ENCODE results near the gene TUBGCP4. TPM values are rescaled to one million over a fixed set of nuclear protein-coding genes. Genes with fewer than 3 reads are reported as not detected.

Gene TUBGCP4
- polyA plus RNA-seq, 2 of the 4 experiments (the other 2 are of a cell fraction): 6.7 to 10.4 TPM

GRCh38 chr15:43330780-43331087 lies 40.2 kb upstream of the TUBGCP4 start:
- Histone ChIP-seq H3K4me3 (peak overlapping the region; percentile 77), H3K4me1 (peaks cover 15% of the 10 kb centered on the region; the same call in 1 of the 3 replicates), H3K9me3 (no peaks in the 10 kb centered on the region), H3K4me2 (peak overlapping the region; percentile 95), H3K27ac (peak overlapping the region; percentile 90 to 91)
- ATAC-seq: peak; percentile 47 to 62; a peak in 5 of 6 replicates
- ChIA-PET POLR2A (no interaction called here), CTCF (no interaction called here)
- TF ChIP-seq KDM1A (IDR thresholded peaks at IDR 0.05; ENCODE audit: low read depth) (no peak), MYC (IDR thresholded peaks at IDR 0.05; ENCODE audit: borderline replicate concordance, low read length) (0 out of 2 replicates have a peak, but pooled peaks have one; percentile 5)
- 5% methylated on average over 7 of the region's 7 CpGs for WGBS (ENCODE audit: missing lambda C conversion rate)
- no peak for FAIRE-seq
- DNase-seq (ENCODE audit: low read depth in 1 of 2, low spot score in 1 of 2): no peak

GRCh38 chr15:43346305-43346704 lies 24.6 kb upstream of the TUBGCP4 start:
- H3K4me3 ChIP-seq: no peak overlapping the region
- H3K4me2 ChIP-seq: no peak overlapping the region
- no peaks in the 10 kb centered on the region for H3K4me1 ChIP-seq
- 74% methylated on average over 2 of the region's 2 CpGs for WGBS (ENCODE audit: missing lambda C conversion rate)
- TF ChIP-seq RAD21 (conservative IDR thresholded peaks at IDR 0.05 in 1 of 2, IDR thresholded peaks at IDR 0.05 in 1 of 2) (0 out of 5 replicates have a peak, but pooled peaks of 1 of the 2 experiments have one; percentile 3), MYC (IDR thresholded peaks at IDR 0.05; ENCODE audit: borderline replicate concordance, low read length) (no peak)
- FAIRE-seq (no peak), DNase-seq (ENCODE audit: low read depth in 1 of 2, low spot score in 1 of 2) (no peak), ATAC-seq (no peak)
- no peak overlapping the region for H3K27ac ChIP-seq
- no peaks in the 10 kb centered on the region for H3K9me3 ChIP-seq
- POLR2A ChIA-PET: no interaction called here
- CTCF ChIA-PET: interaction anchor here (1.6 kb wide), 1 partner anchor 12 kb away, joined by 3 read pairs; no protein-coding TSS in a partner anchor

DNA sequence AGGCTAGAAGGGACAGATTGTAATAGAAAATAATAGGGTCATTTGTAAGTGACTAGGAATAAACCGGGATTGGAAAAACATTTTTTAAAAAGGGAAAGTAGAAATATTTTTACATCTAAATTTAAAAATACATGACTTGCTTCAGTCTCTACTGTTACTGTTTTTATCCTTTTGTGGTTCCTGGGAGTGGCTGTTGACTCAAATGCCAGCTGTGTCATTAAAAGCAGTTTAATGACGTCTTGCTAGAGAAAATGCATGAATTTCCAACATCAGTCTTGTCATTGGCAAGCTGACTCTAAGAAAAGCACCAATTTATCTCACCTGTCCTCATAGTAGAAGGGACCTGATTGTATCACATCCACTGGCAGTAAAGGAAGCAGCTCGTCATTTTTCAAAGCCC lies 23.8 kb upstream of the TUBGCP4 start:
- H3K4me1 ChIP-seq: no peaks in the 10 kb centered on the region
- no peaks in the 10 kb centered on the region for H3K9me3 ChIP-seq
- no peak overlapping the region for H3K4me2 ChIP-seq
- FAIRE-seq (no peak), ATAC-seq (no peak), DNase-seq (ENCODE audit: low read depth in 1 of 2, low spot score in 1 of 2) (no peak)
- no peak overlapping the region for H3K27ac ChIP-seq
- 85% methylated on average over 3 of the region's 3 CpGs for WGBS (ENCODE audit: missing lambda C conversion rate)
- POLR2A ChIA-PET: no interaction called here
- TF ChIP-seq RARB (CRISPR knock-in tag; IDR thresholded peaks at IDR 0.05): no peak
- no peak for TF ChIP-seq ESRRA (IDR thresholded peaks at IDR 0.05; ENCODE audit: borderline replicate concordance, low read length)
- TF ChIP-seq, protein P1, sequence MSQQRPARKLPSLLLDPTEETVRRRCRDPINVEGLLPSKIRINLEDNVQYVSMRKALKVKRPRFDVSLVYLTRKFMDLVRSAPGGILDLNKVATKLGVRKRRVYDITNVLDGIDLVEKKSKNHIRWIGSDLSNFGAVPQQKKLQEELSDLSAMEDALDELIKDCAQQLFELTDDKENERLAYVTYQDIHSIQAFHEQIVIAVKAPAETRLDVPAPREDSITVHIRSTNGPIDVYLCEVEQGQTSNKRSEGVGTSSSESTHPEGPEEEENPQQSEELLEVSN (IDR thresholded peaks at IDR 0.05; ENCODE audit: borderline replicate concordance, low read depth): no peak
- no peak for TF ChIP-seq POLR2A (IDR thresholded peaks at IDR 0.05; ENCODE audit: low read length)
- TF ChIP-seq NFE2L2 (conservative IDR thresholded peaks at IDR 0.05; ENCODE audit: low read length): no peak
- TF ChIP-seq MAFK (IDR thresholded peaks at IDR 0.05; ENCODE audit: partially characterized antibody): no peak
- no peak for TF ChIP-seq KDM1A (IDR thresholded peaks at IDR 0.05; ENCODE audit: low read depth)
- no peak for TF ChIP-seq MYC (IDR thresholded peaks at IDR 0.05; ENCODE audit: borderline replicate concordance, low read length)
- TF ChIP-seq HEYL (CRISPR knock-in tag; IDR thresholded peaks at IDR 0.05): no peak
- no peak for TF ChIP-seq CBX2 (IDR thresholded peaks at IDR 0.05; ENCODE audit: borderline replicate concordance, low read depth)
- no peak for TF ChIP-seq HOXB5 (CRISPR knock-in tag; IDR thresholded peaks at IDR 0.05)
- TF ChIP-seq RAD21 (conservative IDR thresholded peaks at IDR 0.05 in 1 of 2, IDR thresholded peaks at IDR 0.05 in 1 of 2): no peak
- TF ChIP-seq PHF8 (IDR thresholded peaks at IDR 0.05; ENCODE audit: borderline replicate concordance, low read depth): no peak
- no peak for TF ChIP-seq NPAS2 (CRISPR knock-in tag; IDR thresholded peaks at IDR 0.05; ENCODE audit: borderline replicate concordance)
- TF ChIP-seq JUN (IDR thresholded peaks at IDR 0.05): no peak
- TF ChIP-seq GATA3 (IDR thresholded peaks at IDR 0.05; ENCODE audit: borderline replicate concordance): no peak
- no peak for TF ChIP-seq NR3C1 (IDR thresholded peaks at IDR 0.05)
- no peak for TF ChIP-seq CBX8 (IDR thresholded peaks at IDR 0.05)
- CTCF ChIA-PET: interaction anchor here (0.7 to 1.6 kb wide), 2 partner anchors 13 to 36 kb away, joined by 3 read pairs; no protein-coding TSS in a partner anchor
- no peak overlapping the region for H3K4me3 ChIP-seq

GRCh38 chr15:43352693-43353382 lies 18.1 kb upstream of the TUBGCP4 start:
- WGBS (ENCODE audit: missing lambda C conversion rate): 95% methylated on average over 2 of the region's 2 CpGs
- H3K4me1 ChIP-seq: no peaks in the 10 kb centered on the region
- ChIA-PET POLR2A (no interaction called here), CTCF (interaction anchor here (1.1 to 1.5 kb wide), 3 partner anchors 11 to 67 kb away, joined by 3 to 4 read pairs (median 3); no protein-coding TSS in a partner anchor)
- H3K27ac ChIP-seq: no peak overlapping the region
- TF ChIP-seq FOXS1 (CRISPR knock-in tag; IDR thresholded peaks at IDR 0.05) (no peak), BHLHE40 (IDR thresholded peaks at IDR 0.05; ENCODE audit: low read depth, low read length) (no peak)
- H3K4me3 ChIP-seq: no peak overlapping the region
- DNase-seq (ENCODE audit: low read depth in 1 of 2, low spot score in 1 of 2): no peak
- H3K9me3 ChIP-seq: peaks cover 4% of the 10 kb centered on the region; the same call in 1 of the 3 replicates
- FAIRE-seq: no peak
- no peak for ATAC-seq
- no peak overlapping the region for H3K4me2 ChIP-seq
